HCT116 (cell line): ENCODE data around the gene CCL7. TPM values are rescaled to one million over a fixed set of nuclear protein-coding genes. Genes with fewer than 3 reads are reported as not detected.
"Not testable (repeated sequence)": the region's sequence is repeated elsewhere in the genome, so short reads cannot be mapped to it uniquely, and the experiment has no call there.

ENCODE experiments used
- ATAC-seq: fragments of 200-7000 bp; cut with Tn5 transposase; 2 replicates; pipeline ENCODE4 v1.9.1; 2020; ENCODE audit warnings: mild to moderate bottlenecking, moderate library complexity
- BruUV-seq: library from RNA; stranded (reverse); fragments of 400-500 nt; replicated peaks from 2 replicates; lab custom pipeline; 2021; lab: Mats Ljungman, UMichigan
- CTCF ChIA-PET: fragments of 300-600 bp; sonication (Branson Sonifier 250); formaldehyde crosslinking; loops from one replicate; lab custom pipeline; 2021; ENCODE audit warnings: antibody characterized with exemption; lab: Charles Lee
- POLR2A ChIA-PET: fragments of 300-600, 350-600 bp; sonication (Branson Sonifier 250); formaldehyde crosslinking; loops from one replicate; lab custom pipeline; 2021; ENCODE audit warnings: antibody characterized with exemption; lab: Charles Lee
- RAD21 ChIA-PET, 2 experiments: fragments of 300-600 bp; sonication (Branson Sonifier 250); formaldehyde crosslinking; loops; one replicate each; lab custom pipeline; 2023; ENCODE audit warnings: low total read pairs in 2 of 2; ENCODE audit not compliant: uncharacterized antibody in 2 of 2, unreplicated experiment in 2 of 2, low non-redundant PET in 1 of 2; lab: Charles Lee
- DNase-seq: peaks from one replicate; pipeline ENCODE4 v3.0.0-alpha.2; 2010; ENCODE audit warnings: low read depth, low spot score
- H2AFZ ChIP-seq: fragments of 200-600 bp; shearing (Covaris generic), sonication (generic); 2 replicates; pipeline ENCODE4 v1.6.1; 2017; ENCODE audit warnings: low read depth, mixed run types, mixed read lengths, antibody characterized with exemption, low read length; ENCODE audit not compliant: poor library complexity, severe bottlenecking
- H3K27ac ChIP-seq: 2 replicates; pipeline ENCODE4 v1.5.1; 2012; ENCODE audit warnings: low read depth, low read length
- H3K27me3 ChIP-seq: fragments of 200-600 bp; sonication (generic); 2 replicates; pipeline ENCODE4 v1.6.1; 2016; ENCODE audit warnings: mixed run types, low read length, mixed read lengths; ENCODE audit not compliant: insufficient read depth
- H3K36me3 ChIP-seq, 2 experiments: fragments of 200-500 bp in 1 of 2; fragments of 200-600 bp in 1 of 2; sonication (Bioruptor generic) in 1 of 2; sonication (generic) in 1 of 2; 2 replicates each; pipeline versions ENCODE4 v1.5.1 to v1.6.1; 2014 to 2016; ENCODE audit warnings: low read length in 2 of 2, inconsistent platforms in 1 of 2, mixed read lengths in 1 of 2, mixed run types in 1 of 2; ENCODE audit not compliant: insufficient read depth in 2 of 2, control insufficient read depth in 1 of 2
- H3K4me1 ChIP-seq, 2 experiments: fragments of 200-600 bp in 1 of 2; sonication (generic) in 1 of 2; 2 replicates each; pipeline versions ENCODE4 v1.5.1 to v1.6.1; 2012 to 2017; ENCODE audit warnings: low read length in 2 of 2, inconsistent platforms in 1 of 2, mild to moderate bottlenecking in 1 of 2, mixed read lengths in 1 of 2, mixed run types in 1 of 2, moderate library complexity in 1 of 2; ENCODE audit not compliant: insufficient read depth in 2 of 2, control insufficient read depth in 1 of 2
- H3K4me2 ChIP-seq: fragments of 200-600 bp; sonication (generic); 2 replicates; pipeline ENCODE4 v1.6.1; 2017; ENCODE audit warnings: mixed run types, low read length, mixed read lengths
- H3K4me3 ChIP-seq, 2 experiments: fragments of 200-600 bp in 1 of 2; sonication (generic) in 1 of 2; replicated peaks in 1 of 2; 2 replicates each; pipeline ENCODE4 v1.5.1; 2011 to 2016; ENCODE audit warnings: low read length in 2 of 2, control low read depth in 1 of 2, low read depth in 1 of 2, mild to moderate bottlenecking in 1 of 2, mixed read lengths in 1 of 2, mixed run types in 1 of 2
- H3K79me2 ChIP-seq: fragments of 200-600 bp; sonication (generic); 2 replicates; pipeline ENCODE4 v1.6.1; 2017; ENCODE audit warnings: mild to moderate bottlenecking, mixed run types, low read length, moderate library complexity, mixed read lengths; ENCODE audit not compliant: insufficient read depth
- H3K9ac ChIP-seq: fragments of 200-600 bp; sonication (generic); 2 replicates; pipeline ENCODE4 v1.6.1; 2016; ENCODE audit warnings: low read length, mixed read lengths
- H3K9me2 ChIP-seq: fragments of 200-600 bp; sonication (generic), shearing (Covaris generic); 2 replicates; pipeline ENCODE4 v1.6.1; 2017; ENCODE audit warnings: mixed run types, mild to moderate bottlenecking, moderate library complexity; ENCODE audit not compliant: insufficient read depth
- H3K9me3 ChIP-seq, 2 experiments: fragments of 200-500 bp in 1 of 2; fragments of 200-600 bp in 1 of 2; sonication (Bioruptor generic) in 1 of 2; sonication (generic) in 1 of 2; 2 replicates each; pipeline ENCODE4 v1.6.1; 2014 to 2017; ENCODE audit warnings: low read length in 2 of 2, mixed read lengths in 2 of 2, inconsistent platforms in 1 of 2, low read depth in 1 of 2, mild to moderate bottlenecking in 1 of 2, mixed run types in 1 of 2, moderate library complexity in 1 of 2; ENCODE audit not compliant: control insufficient read depth in 1 of 2, insufficient read depth in 1 of 2
- H4K20me1 ChIP-seq: fragments of 200-600 bp; sonication (generic), shearing (Covaris generic); 2 replicates; pipeline ENCODE4 v1.6.1; 2017; ENCODE audit warnings: mixed run types, mild to moderate bottlenecking, moderate library complexity; ENCODE audit not compliant: insufficient read depth
- CTCF ChIP-seq, 3 experiments: fragments of 200-600 bp in 1 of 3; sonication (generic) in 1 of 3; IDR thresholded peaks in 2 of 3; conservative IDR thresholded peaks in 1 of 3; 2 replicates each; pipeline ENCODE4 v1.5.1; 2012 to 2017; ENCODE audit warnings: low read depth in 2 of 3, low read length in 2 of 3, antibody characterized with exemption in 1 of 3, borderline replicate concordance in 1 of 3, control low read depth in 1 of 3, mild to moderate bottlenecking in 1 of 3, mixed read lengths in 1 of 3, mixed run types in 1 of 3, moderate library complexity in 1 of 3; ENCODE audit not compliant: insufficient read depth in 1 of 3
- ELF1 ChIP-seq: IDR thresholded peaks from 2 replicates; pipeline ENCODE4 v1.6.1; 2012; ENCODE audit warnings: low read depth, borderline replicate concordance
- EZH2 ChIP-seq: fragments of 200-600 bp; sonication (generic); IDR thresholded peaks from 2 replicates; pipeline ENCODE4 v1.6.1; 2017; ENCODE audit warnings: antibody characterized with exemption, mixed run types
- EZH2phosphoT487 ChIP-seq: fragments of 200-600 bp; IDR thresholded peaks from 2 replicates; pipeline ENCODE4 v1.6.1; 2018; ENCODE audit warnings: antibody characterized with exemption, borderline replicate concordance
- FOSL1 ChIP-seq: IDR thresholded peaks from 2 replicates; pipeline ENCODE4 v1.6.1; 2012; ENCODE audit warnings: low read depth
- JUND ChIP-seq: IDR thresholded peaks from 2 replicates; pipeline ENCODE4 v1.6.1; 2012
- POLR2A ChIP-seq: IDR thresholded peaks from 2 replicates; pipeline ENCODE4 v1.7.0; 2011; ENCODE audit warnings: borderline replicate concordance; ENCODE audit not compliant: insufficient read depth, insufficient read length; ENCODE audit errors: extremely low read depth
- POLR2AphosphoS5 ChIP-seq: IDR thresholded peaks from 2 replicates; pipeline ENCODE4 v1.6.1; 2011; ENCODE audit warnings: mild to moderate bottlenecking, low read depth, low read length, moderate library complexity
- SIN3A ChIP-seq: IDR thresholded peaks from 2 replicates; pipeline ENCODE4 v1.6.1; 2012; ENCODE audit warnings: low read depth
- SP1 ChIP-seq: IDR thresholded peaks from 2 replicates; pipeline ENCODE4 v1.6.1; 2012; ENCODE audit warnings: low read depth
- TCF7L2 ChIP-seq: IDR thresholded peaks from 2 replicates; pipeline ENCODE4 v1.7.0; 2011; ENCODE audit warnings: borderline replicate concordance, inconsistent platforms; ENCODE audit not compliant: insufficient read depth, insufficient read length; ENCODE audit errors: extremely low read depth
- ZBTB33 ChIP-seq: IDR thresholded peaks from 2 replicates; pipeline ENCODE4 v1.6.1; 2011; ENCODE audit warnings: mild to moderate bottlenecking, low read length, moderate library complexity; ENCODE audit not compliant: insufficient replicate concordance; ENCODE audit errors: extremely low read depth
- ZNF274 ChIP-seq: fragments of 200-500 bp; sonication (Bioruptor generic); IDR thresholded peaks from 2 replicates; pipeline ENCODE4 v1.6.1; 2014; ENCODE audit warnings: mild to moderate bottlenecking, low read depth, low read length, inconsistent platforms
- intact Hi-C: fragments of 100-400 bp; cut with micrococcal nuclease; formaldehyde crosslinking; loops from 2 replicates; pipeline ENCODE4 v1.10.0; 2022
- total RNA-seq: library from RNA; stranded (reverse); gene quantifications from one replicate; pipeline ENCODE4 v1.2.1, GENCODE V29; 2021; ENCODE audit not compliant: unreplicated experiment
- TF ChIP-seq, protein P1 (sequence below): IDR thresholded peaks from 2 replicates; pipeline ENCODE4 v1.6.1; 2012; ENCODE audit warnings: low read depth
- TF ChIP-seq, protein P2 (sequence below): IDR thresholded peaks from 2 replicates; pipeline ENCODE4 v1.6.1; 2012

The CCL7 gene
- total RNA-seq, 1 experiment from 2014 or later = not detected

GRCh38 chr17:34226744-34227034 lies 43.3 kb upstream of the CCL7 start:
- H3K9me3 ChIP-seq = peaks cover 5 to 10% of the 10 kb centered on the region in 2 experiments; a peak in 1 of 4 replicates
- no peaks in the 10 kb centered on the region for H3K27me3 ChIP-seq
- H4K20me1 ChIP-seq = no peaks in the 10 kb centered on the region
- BruUV-seq = no TSS peak
- no peak overlapping the region for H3K9ac ChIP-seq
- CTCF ChIA-PET = no interaction called here
- no peaks in the 10 kb centered on the region for H3K4me1 ChIP-seq
- no peak overlapping the region for H3K27ac ChIP-seq
- ATAC-seq (no peak), DNase-seq (no peak)
- RAD21 ChIA-PET = no interaction called here
- no peak overlapping the region for H3K4me3 ChIP-seq
- no peak overlapping the region for H3K4me2 ChIP-seq
- TF ChIP-seq SIN3A = no peak
- no peak for TF ChIP-seq ZBTB33
- no peak for TF ChIP-seq CTCF (IDR thresholded peaks at IDR 0.05 in 2 of 3, conservative IDR thresholded peaks at IDR 0.05 in 1 of 3; ENCODE audit: borderline replicate concordance in 1 of 3, insufficient read depth in 1 of 3, low read depth in 2 of 3, low read length in 2 of 3)
- TF ChIP-seq TCF7L2 = no peak
- TF ChIP-seq, protein P1, sequence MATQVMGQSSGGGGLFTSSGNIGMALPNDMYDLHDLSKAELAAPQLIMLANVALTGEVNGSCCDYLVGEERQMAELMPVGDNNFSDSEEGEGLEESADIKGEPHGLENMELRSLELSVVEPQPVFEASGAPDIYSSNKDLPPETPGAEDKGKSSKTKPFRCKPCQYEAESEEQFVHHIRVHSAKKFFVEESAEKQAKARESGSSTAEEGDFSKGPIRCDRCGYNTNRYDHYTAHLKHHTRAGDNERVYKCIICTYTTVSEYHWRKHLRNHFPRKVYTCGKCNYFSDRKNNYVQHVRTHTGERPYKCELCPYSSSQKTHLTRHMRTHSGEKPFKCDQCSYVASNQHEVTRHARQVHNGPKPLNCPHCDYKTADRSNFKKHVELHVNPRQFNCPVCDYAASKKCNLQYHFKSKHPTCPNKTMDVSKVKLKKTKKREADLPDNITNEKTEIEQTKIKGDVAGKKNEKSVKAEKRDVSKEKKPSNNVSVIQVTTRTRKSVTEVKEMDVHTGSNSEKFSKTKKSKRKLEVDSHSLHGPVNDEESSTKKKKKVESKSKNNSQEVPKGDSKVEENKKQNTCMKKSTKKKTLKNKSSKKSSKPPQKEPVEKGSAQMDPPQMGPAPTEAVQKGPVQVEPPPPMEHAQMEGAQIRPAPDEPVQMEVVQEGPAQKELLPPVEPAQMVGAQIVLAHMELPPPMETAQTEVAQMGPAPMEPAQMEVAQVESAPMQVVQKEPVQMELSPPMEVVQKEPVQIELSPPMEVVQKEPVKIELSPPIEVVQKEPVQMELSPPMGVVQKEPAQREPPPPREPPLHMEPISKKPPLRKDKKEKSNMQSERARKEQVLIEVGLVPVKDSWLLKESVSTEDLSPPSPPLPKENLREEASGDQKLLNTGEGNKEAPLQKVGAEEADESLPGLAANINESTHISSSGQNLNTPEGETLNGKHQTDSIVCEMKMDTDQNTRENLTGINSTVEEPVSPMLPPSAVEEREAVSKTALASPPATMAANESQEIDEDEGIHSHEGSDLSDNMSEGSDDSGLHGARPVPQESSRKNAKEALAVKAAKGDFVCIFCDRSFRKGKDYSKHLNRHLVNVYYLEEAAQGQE = no peak
- TF ChIP-seq, protein P2, sequence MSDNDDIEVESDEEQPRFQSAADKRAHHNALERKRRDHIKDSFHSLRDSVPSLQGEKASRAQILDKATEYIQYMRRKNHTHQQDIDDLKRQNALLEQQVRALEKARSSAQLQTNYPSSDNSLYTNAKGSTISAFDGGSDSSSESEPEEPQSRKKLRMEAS = no peak
- no peak for TF ChIP-seq ELF1
- no peak for TF ChIP-seq POLR2AphosphoS5
- TF ChIP-seq JUND = no peak
- TF ChIP-seq POLR2A = no peak
- TF ChIP-seq EZH2phosphoT487 = no peak
- no peak for TF ChIP-seq ZNF274
- TF ChIP-seq FOSL1 = no peak
- TF ChIP-seq EZH2 = no peak
- TF ChIP-seq SP1 = no peak
- no peaks in the 10 kb centered on the region for H3K79me2 ChIP-seq
- POLR2A ChIA-PET = no interaction called here
- no peaks in the 10 kb centered on the region for H3K36me3 ChIP-seq
- H2AFZ ChIP-seq = no peak overlapping the region
- no peaks in the 10 kb centered on the region for H3K9me2 ChIP-seq
- intact Hi-C loops = no loop called here

- H3K9ac ChIP-seq = not testable (repeated sequence)
Measured at GRCh38 chr17:34227293-34227692, 42.7 kb upstream of the CCL7 start.

More at GRCh38 chr17:34227293-34227692, 42.7 kb upstream of the CCL7 start:
- H3K27ac ChIP-seq, POLR2A ChIA-PET, H3K36me3 ChIP-seq, H3K4me2 ChIP-seq, DNase-seq, H4K20me1 ChIP-seq, H2AFZ ChIP-seq, H3K9me2 ChIP-seq, RAD21 ChIA-PET, H3K79me2 ChIP-seq, ATAC-seq, H3K9me3 ChIP-seq, CTCF ChIA-PET, H3K4me1 ChIP-seq, intact Hi-C loops, BruUV-seq, H3K27me3 ChIP-seq, H3K4me3 ChIP-seq: not testable (repeated sequence)
